ENCODE measurements around the gene CDH4. TPM values are rescaled to one million over a fixed set of nuclear protein-coding genes. Genes with fewer than 3 reads are reported as not detected.

CDH4 gene
- total RNA-seq, 1 donor from 2014 or later, result 0.06 TPM

- no peaks in the 10 kb centered on the region for H3K9me3 ChIP-seq
- no peak for TF ChIP-seq CTCF (IDR thresholded peaks at IDR 0.05)
- intact Hi-C loops (cut with DNase I), result no loop called here
- no peak overlapping the region for H3K4me3 ChIP-seq
- no peak overlapping the region for H3K27ac ChIP-seq
- H3K36me3 ChIP-seq, result no peaks in the 10 kb centered on the region
- no peaks in the 10 kb centered on the region for H3K4me1 ChIP-seq
- DNase-seq, result no peak
- ATAC-seq, result no peak
- H3K27me3 ChIP-seq (ENCODE audit: low read depth), result peaks cover 19% of the 10 kb centered on the region
Observed at GRCh38 chr20:61518424-61518951, 266.4 kb downstream of the CDH4 start.

- H3K9me3 ChIP-seq, result no peaks in the 10 kb centered on the region
- H3K36me3 ChIP-seq, result no peaks in the 10 kb centered on the region
- intact Hi-C loops (cut with DNase I), result no loop called here
- DNase-seq (no peak), ATAC-seq (no peak)
- no peaks in the 10 kb centered on the region for H3K4me1 ChIP-seq
- no peak overlapping the region for H3K27ac ChIP-seq
- TF ChIP-seq CTCF (IDR thresholded peaks at IDR 0.05), result no peak
- peaks cover 19% of the 10 kb centered on the region for H3K27me3 ChIP-seq (ENCODE audit: low read depth)
- no peak overlapping the region for H3K4me3 ChIP-seq
Observed at GRCh38 chr20:61519488-61519887, 267.4 kb downstream of the CDH4 start.

GRCh38 chr20:61520076-61520892 is 268.2 kb downstream of the CDH4 start:
- no peak for ATAC-seq

GRCh38 chr20:61520893-61521460 is 268.9 kb downstream of the CDH4 start:
- H3K4me1 ChIP-seq, result no peaks in the 10 kb centered on the region
- H3K36me3 ChIP-seq, result no peaks in the 10 kb centered on the region
- intact Hi-C loops (cut with DNase I), result no loop called here
- TF ChIP-seq CTCF (IDR thresholded peaks at IDR 0.05), result no peak
- ATAC-seq (no peak), DNase-seq (no peak)
- H3K27ac ChIP-seq, result no peak overlapping the region
- H3K27me3 ChIP-seq (ENCODE audit: low read depth), result peaks cover 19% of the 10 kb centered on the region
- H3K4me3 ChIP-seq, result no peak overlapping the region
- no peaks in the 10 kb centered on the region for H3K9me3 ChIP-seq

More at GRCh38 chr20:61520076-61520892, 268.2 kb downstream of the CDH4 start:
- no peak for TF ChIP-seq CTCF (IDR thresholded peaks at IDR 0.05)
- H3K27me3 ChIP-seq (ENCODE audit: low read depth), result peaks cover 19% of the 10 kb centered on the region
- H3K4me1 ChIP-seq, result no peaks in the 10 kb centered on the region
- intact Hi-C loops (cut with DNase I), result no loop called here
- H3K27ac ChIP-seq, result no peak overlapping the region
- no peak overlapping the region for H3K4me3 ChIP-seq
- H3K9me3 ChIP-seq, result no peaks in the 10 kb centered on the region
- no peaks in the 10 kb centered on the region for H3K36me3 ChIP-seq
- DNase-seq, result no peak

- DNase-seq (no peak), ATAC-seq (no peak)
- Histone ChIP-seq H3K9me3 (no peaks in the 10 kb centered on the region), H3K36me3 (no peaks in the 10 kb centered on the region), H3K27ac (no peak overlapping the region), H3K4me1 (no peaks in the 10 kb centered on the region), H3K27me3 (ENCODE audit: low read depth) (peaks cover 19% of the 10 kb centered on the region), H3K4me3 (no peak overlapping the region)
- intact Hi-C loops (cut with DNase I), result no loop called here
- no peak for TF ChIP-seq CTCF (IDR thresholded peaks at IDR 0.05)
Observed at GRCh38 chr20:61521687-61522420, 269.8 kb downstream of the CDH4 start.
